Dermis microvascular lymphatic vessel endothelial cell (primary cell): Measurements from ENCODE around the gene PTPRF. TPM values are rescaled to one million over a fixed set of nuclear protein-coding genes. Genes with fewer than 3 reads are reported as not detected.

Experiments
- DNase-seq, 2 donors: peaks; one replicate each; pipeline versions ENCODE4 v3.0.0 to v3.0.0-alpha.2; 2010; ENCODE audit warnings: low read depth in 2 of 2
- total RNA-seq: library from RNA; depleted of rRNA; stranded (reverse); fragments of >200 nt; gene quantifications from 2 replicates; pipeline ENCODE4 v1.2.1, GENCODE V29; 2014

Gene PTPRF
- total RNA-seq, 1 donor from 2014 or later = 50.2 TPM

DNA sequence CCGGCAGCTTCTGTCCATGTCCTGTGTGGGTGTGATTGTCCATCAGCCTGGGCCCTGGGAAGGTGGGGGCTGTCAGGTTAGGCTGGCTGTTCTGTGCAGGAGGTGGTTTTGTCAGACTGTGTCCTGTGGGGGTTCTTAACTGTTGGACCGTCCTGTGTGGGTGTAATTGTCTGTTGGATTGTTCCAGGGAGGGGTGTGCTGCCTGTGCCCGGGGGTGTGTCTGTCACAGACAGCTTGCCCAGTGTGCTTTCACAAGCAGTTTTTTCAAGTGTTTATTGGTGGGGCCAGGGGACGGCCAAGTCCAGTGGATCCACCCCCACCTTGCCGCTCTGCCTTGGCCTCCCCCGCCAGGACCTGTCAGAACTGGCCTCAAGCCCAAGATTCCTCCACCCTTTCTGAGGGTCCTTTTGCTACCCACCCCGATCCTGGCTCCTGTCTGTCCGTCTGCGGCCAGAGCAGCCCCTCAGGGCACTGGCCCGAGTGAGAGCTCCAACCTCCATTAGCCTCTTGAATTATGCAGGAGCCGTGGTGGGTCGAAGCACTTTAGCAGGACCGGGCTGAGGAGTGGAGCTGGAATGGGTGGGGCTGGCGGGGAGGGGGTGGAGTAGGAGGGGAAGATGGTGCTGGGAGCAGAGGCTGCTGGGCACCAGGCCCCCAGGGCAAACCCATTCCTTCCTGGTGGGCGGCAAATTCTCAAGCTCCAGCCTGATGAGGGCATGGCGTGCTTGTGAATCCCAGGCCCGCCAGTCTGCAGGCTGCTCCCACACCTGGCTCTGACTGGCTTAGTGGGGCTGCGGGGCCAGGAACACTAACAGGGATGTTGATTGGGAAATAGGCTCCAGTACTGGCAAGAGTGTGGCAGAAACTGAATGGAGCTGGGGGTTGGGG, 47.2 kb downstream of the PTPRF start:
- DNase-seq = no peak

DNA sequence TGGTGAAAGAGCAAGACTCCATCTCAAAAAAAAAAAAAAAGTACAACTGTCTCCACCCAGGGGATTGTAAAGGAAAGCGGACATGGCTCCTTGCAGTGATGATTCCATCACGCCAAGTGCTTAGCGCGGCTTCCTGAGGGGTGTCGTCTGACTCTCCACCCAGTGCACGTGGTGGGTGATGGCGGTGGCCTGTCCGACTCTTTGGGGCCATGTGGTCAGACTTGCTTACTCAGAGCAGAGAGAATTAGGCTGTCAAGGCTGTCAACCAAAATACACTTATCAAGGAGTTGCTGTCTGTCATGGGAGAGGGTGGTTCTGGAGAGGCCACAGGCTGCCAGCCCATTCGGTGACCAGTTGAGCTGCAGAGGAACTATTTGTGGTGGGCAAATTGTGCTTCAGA, 49.4 kb downstream of the PTPRF start:
- no peak for DNase-seq

DNA sequence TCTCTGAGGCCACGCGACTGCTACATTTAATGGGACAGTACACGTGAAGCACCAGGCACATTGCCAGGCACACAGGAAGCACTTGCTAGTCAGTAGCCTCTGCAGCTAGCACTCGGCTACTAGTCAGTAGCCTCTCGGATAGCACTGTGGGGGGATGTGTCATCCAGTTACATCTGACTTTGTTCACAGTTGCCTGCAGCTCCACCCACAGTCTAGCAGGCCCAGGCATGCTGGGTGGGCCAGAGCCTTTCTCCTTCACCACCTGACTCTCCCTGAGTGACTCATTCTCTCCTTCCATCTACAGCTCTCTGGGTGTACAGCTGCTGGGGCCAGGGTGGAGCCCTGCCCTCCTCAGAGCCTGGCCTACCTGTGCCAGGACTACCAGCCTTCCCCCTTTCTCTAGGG, 51.5 kb downstream of the PTPRF start:
- DNase-seq = peak in 1 of 2 donors; percentile 79

DNA sequence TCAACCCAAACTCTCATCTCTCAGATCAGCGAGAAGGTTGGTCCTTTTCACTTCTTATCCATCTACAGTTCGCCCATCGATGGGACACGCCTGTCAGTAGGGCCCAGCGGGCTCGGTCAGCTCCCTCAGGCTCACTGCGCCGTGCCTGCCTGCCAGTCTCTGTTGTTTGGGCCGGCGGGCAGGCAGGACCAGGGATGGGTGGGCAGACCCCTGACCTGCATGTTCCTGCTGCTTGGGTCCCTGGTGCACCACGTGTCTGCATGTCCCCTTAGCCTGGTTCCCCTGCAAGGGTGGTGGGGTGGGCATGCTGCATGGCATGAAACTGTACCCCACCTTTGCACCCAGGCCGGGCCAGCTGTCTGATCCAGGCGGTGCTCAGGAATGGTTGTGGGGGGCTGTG, 52.4 kb downstream of the PTPRF start:
- no peak for DNase-seq

DNA sequence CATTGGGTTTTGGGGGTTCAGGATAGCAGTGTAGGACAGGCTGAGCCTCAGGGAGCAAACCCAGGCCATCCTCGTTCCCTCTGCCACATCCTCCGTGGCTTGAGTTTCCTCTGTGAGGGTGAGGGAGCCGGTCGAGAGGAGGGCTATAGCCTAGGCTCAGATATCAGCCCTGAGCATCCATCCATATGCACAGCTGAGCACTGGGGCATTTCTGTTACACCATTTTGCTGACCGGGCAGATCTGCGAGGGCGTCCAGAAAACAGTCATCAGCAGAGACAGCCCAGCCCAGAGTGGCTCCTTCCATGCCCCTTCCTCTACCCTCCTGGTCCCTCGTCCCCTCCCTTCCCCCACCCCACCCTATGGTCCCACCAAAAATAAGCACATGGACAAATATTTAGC, 53.5 kb downstream of the PTPRF start:
- no peak for DNase-seq

DNA sequence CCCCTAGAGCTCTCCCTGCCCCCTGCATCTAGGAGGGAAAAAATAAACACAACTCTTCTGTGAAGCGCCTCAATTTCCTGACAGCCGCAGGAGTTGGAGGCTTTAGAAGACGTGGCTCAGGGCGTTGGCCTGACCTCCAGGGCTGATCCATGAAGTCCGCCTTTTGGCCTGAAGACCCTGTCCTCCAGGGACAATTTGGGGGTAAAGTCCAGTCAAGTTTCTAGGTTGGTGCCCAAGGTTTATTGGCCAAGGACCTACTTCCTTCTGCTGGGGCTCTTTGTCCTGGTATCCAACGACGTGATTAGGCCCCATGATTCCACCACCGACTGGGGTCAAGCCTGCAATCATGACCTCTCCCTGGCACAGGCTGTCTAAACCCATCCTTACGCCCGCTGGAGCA, 54.9 kb downstream of the PTPRF start:
- no peak for DNase-seq

DNA sequence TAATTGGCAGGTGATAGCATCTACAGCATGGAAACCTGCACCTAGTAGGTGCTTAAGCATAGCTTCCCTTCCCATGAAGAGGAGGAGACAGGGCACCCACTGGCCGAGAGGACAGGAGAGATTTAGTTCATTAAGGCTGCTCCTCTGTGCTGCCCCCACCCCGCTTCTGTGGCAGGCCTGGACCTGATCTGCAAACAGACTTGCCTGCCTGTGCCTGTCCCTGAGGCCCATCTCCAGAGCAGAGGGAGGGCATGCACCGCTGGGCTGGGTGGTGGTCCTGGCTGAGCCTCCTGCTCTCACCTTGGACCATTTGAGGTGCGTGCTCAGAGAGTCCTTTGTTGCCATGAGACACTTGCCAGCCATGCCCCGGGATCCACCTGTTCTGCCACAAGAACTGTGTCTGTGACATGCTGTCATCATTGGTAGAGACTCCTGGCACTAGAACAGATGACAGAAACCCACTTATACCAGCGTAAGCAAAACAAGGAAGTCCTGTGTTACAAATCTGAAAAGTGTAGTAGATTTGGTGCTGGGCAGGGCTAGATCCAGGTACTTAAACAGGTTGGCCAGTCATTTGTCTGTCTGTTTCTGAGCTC, 55.6 kb downstream of the PTPRF start:
- DNase-seq = no peak

DNA sequence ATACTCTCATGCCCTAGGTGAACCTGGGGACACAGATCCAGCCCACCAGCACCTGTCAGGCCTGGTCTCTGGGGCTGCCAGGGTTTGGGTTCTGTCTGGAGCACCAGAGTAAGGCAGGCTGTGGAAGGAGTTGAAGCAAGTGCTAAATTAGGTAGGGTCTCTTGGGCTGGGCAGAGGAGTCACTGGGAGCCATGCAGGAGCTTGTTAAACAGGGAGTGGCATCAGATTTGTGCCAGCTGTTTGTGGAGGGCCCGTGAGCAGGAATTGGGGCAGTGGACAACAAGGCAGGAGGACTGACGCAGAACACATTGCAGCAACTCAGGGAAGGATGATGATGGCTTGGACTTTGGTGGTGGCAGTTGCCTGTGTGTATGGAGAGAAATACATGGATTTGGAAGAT, 56.3 kb downstream of the PTPRF start:
- no peak for DNase-seq

DNA sequence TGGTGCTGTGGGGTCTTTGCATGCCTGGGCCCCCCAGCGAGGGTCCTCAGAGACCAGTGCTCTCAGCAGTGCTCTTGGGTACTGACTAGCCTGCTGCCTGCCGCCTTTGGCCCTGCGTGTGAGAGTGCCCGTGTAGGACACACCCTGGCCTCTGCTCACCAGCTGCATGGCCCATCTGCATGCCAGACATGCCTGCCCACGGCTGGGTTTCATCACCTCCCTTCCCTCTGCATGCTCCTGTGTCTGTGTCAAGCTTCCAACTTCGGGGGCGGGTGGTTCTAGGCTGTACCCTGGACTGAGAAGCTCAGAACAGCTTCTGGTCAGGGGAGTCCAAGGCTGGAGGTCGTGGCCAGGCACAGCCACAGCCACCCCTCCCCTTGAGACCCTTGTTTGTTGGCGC, 56.9 kb downstream of the PTPRF start:
- no peak for DNase-seq

DNA sequence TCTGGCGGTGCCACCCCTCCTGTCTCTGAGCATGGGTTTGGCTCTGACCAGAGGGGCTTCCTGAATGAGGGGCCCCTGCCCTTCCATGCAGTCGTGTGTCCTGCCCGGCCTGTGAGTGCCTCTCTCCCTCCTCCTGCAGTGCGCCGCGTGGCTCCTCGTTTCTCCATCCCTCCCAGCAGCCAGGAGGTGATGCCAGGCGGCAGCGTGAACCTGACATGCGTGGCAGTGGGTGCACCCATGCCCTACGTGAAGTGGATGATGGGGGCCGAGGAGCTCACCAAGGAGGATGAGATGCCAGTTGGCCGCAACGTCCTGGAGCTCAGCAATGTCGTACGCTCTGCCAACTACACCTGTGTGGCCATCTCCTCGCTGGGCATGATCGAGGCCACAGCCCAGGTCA, 57.9 kb downstream of the PTPRF start:
- DNase-seq = no peak

DNA sequence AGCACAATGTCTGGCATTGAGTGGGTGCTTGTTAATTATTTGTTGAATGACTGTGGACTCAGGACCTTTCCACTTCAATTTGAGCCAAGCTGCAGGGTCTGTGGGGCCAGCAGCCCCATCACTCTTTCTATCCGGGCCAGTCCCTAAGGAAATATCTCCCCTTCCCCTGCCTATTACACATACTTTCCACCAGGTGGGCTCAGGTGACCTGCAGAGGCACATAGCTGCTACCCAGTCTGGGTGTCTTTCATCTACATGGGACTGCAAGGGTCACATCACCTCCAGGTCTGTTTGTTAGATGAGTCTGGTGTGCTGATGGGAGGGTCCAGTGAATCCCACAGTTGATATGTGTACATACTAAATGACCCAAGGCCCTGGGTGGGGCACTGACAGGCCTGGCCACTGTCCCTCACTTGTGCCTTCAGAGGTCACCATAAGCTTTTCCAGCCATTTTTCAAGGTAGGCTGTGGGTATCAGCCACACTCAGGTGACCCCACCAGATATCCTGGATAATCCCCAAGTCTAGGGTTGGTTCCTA, 59.8 kb downstream of the PTPRF start:
- DNase-seq = no peak

DNA sequence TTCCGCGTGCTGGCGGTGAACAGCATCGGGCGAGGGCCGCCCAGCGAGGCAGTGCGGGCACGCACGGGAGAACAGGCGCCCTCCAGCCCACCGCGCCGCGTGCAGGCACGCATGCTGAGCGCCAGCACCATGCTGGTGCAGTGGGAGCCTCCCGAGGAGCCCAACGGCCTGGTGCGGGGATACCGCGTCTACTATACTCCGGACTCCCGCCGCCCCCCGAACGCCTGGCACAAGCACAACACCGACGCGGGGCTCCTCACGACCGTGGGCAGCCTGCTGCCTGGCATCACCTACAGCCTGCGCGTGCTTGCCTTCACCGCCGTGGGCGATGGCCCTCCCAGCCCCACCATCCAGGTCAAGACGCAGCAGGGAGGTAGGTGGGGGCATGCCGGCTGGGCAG, 60.5 kb downstream of the PTPRF start:
- DNase-seq = no peak

DNA sequence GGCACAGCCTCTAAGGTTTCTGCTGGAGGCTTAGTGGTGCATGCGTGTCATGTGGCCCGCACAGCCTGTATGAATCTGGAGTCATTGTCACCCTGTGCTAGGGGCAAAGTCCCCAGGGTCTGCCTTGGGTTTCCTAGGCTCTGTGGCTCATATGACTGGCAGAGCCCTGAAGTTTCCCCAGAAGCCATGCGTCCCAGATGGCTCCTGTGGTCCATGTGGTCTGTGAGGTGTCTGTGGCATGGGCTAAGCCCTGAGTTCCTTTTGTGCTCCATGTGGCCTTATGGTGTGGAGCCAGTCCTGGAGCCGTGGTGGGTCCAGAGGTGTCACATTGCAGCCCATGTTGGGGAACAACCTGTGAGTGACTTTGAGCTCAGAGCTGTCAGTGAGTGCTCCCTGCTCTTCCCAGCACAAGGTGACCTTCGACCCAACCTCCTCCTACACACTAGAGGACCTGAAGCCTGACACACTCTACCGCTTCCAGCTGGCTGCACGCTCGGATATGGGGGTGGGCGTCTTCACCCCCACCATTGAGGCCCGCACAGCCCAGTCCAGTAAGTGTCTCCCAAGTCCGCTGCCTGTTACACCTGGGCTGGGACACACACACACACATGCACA, 61.5 kb downstream of the PTPRF start:
- no peak for DNase-seq

DNA sequence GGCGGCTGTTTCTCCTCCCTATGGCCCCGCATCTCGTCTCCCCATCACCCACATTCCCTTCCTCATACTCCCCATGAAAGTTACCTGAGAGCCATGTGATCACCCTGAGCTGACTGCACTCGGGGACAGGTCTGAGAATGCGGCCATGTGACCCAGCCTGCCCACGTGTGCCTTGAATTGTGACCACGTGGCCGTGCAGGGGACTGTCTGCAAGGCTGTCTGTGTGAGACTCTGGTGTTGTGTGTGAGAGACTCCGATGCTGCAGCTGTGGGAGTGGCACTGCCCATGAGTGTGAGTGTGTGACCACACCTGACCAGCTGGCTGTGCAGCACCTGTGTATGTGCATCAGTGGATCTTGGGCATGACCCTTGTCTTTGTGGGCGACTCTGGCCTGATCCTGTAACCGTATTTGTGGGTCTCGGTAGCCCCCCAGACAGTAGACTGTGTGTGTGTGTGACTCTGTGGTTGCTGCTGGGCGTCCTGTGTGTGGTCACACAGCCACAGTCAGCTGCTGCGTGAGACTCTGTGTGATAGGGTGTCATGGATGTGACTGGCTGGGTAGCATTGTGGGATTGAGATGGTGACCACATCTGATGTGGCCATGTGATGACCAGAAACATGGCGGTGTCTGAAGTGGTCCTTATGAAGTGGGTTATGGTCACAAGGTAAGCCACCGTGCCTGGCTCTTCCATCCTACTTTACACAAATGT, 62.4 kb downstream of the PTPRF start:
- no peak for DNase-seq

DNA sequence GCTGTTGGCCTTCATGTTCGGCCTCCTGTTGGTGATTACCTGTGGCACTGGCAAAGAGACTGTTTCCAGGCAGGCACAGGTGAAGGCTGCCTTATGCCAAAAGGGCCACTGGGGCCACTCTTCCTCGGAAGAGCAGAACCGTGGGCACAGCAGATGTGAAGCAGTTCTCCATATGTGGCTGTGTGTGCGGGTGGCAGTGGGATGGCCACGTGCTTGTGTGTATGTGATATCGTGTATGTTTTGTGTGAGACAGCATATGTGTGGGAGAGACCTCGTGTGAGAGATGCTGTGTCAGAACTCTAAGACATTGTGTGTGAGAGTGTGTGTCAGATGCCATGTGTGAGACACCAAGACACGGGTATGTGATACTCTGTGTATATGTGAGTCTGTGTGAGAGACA, 65.9 kb downstream of the PTPRF start:
- DNase-seq = no peak

DNA sequence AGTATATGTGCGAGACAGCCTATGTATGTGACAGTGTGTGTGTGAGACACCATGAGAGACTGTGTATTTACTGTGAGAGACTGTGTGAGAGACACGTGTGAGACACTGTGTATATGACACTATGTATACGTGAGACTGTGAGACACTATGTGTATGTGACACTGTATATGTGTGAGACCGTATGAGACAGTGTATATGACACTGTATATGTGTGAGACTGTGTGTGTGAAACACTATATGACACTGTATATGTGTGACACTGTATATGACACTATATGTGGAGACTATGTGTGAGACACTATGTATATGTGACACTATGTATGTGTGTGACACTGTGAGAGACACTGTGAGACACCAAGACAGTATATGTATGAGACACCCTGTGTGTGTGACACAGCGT, 66.3 kb downstream of the PTPRF start:
- no peak for DNase-seq

DNA sequence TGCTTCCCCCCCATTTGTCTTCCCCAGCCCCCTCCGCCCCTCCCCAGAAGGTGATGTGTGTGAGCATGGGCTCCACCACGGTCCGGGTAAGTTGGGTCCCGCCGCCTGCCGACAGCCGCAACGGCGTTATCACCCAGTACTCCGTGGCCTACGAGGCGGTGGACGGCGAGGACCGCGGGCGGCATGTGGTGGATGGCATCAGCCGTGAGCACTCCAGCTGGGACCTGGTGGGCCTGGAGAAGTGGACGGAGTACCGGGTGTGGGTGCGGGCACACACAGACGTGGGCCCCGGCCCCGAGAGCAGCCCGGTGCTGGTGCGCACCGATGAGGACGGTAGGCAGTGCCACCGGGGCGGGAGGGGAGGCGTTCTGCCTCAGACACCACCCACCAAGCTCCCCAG, 67.0 kb downstream of the PTPRF start:
- DNase-seq = no peak

DNA sequence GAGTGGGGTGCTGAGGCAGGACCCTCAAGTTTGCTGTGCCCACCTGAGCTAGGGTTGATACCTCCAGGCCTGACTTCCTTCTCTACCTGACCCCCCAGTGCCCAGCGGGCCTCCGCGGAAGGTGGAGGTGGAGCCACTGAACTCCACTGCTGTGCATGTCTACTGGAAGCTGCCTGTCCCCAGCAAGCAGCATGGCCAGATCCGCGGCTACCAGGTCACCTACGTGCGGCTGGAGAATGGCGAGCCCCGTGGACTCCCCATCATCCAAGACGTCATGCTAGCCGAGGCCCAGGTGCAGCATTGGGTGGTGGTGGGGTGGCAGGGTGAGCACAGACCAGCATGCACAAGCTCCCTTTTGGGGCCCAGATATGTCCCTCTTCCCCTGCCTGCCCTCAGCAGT, 67.9 kb downstream of the PTPRF start:
- DNase-seq = no peak

DNA sequence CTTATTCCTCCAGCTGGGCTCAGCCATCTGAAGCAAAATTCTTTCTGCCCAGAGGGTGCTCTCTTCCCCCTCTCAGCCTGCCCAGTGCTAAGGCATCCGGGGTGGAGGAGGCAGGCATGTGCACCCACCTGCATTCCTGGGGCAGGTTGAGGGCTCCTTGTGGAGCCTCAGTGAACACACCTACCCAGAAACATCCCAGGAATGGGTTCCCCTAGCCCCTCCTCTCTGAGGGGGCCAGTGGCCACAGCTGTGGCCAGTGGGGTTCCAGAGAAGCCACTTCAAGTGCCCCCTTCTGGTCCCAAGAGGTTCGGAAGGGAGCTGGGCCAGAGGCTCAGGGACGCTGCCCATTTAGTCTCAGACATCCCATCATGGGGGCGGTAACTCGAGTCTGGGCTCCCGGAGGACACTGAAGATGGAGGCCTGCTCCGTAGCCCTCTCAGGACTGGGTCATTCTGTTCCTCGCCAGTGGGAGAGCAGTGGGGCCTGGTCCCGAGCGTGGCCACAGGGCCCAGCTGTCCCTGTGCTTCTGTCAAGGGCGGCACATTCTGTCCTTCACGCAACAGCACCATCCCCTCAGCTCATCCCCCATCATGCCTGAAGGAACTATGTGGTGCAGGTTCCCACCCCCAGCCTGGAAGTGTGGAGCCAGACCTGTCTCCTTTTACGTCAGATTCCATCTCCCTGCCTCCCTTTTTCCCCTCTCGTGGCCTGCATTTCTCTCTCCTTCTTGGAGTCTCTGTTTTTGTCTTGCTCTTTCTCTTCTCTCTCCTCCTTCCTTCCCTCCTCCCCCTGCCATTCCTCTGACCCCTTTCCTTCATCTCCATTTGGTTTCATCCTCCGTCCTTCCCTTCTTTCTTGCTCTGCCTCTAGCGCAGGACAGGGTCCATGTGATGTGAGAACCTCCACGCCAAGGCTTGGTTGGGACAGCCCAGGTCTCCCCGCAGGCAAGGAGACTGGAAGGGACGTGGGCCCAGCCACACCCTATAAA, 69.6 kb downstream of the PTPRF start:
- DNase-seq = no peak

DNA sequence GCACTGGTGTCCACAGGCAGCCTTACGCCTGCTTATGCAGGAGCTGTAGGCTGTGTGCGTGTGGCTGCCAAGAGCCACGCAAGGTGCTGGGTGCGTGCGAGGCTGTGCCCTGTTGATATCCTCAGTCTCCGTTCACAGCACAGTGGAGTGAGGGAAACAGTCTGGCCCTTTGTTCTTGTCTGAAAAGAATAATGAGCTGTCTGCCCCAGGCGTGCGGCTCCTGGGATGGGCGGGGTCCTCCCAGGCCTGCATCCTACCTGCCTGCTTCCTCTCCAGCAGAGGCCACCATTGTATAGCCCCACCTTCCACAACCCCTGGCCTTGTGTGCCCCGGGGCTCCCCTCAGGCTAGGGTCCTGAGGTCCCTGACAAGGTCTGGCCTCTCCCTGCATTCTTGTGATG, 72.3 kb downstream of the PTPRF start:
- no peak for DNase-seq

DNA sequence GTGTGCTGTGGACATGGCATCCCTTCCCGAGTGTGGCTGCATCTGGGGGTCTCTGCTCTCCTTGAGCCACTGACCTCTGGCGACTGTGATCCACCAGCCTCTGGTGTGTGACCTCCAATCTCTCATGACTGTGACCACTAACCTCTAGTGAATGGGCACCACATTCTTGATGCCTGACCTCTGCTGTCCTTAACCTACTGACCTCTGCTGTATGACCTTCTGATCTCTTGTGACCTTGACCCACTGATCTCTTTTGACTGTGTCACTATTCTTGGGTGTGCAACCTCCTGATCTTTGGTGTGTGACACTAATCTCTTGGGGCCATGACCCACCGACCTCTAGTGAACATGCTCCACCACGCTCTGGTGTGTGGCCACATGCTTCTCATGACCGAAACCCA, 73.5 kb downstream of the PTPRF start:
- no peak for DNase-seq
